BLaER1 treated with 17β-estradiol and CSF1 and Interleukin-3, amounts not matched to agents 10 nM and 100 nM (cell line): ENCODE results near the gene QSOX2.

Experiments used
- H3K27ac ChIP-seq, 11 experiments: shearing (Covaris generic); formaldehyde crosslinking; 2 replicates each; pipeline ENCODE4 v1.8.1; 2022
- H3K27me3 ChIP-seq, 11 experiments: shearing (Covaris generic); formaldehyde crosslinking; 2 replicates each; pipeline ENCODE4 v1.8.1; 2022
- H3K36me3 ChIP-seq, 11 experiments: shearing (Covaris generic); formaldehyde crosslinking; 2 replicates each; pipeline ENCODE4 v1.8.1; 2022
- H3K4me1 ChIP-seq, 10 experiments: shearing (Covaris generic); formaldehyde crosslinking; 2 replicates each; pipeline ENCODE4 v1.8.1; 2022
- H3K4me2 ChIP-seq, 11 experiments: shearing (Covaris generic); formaldehyde crosslinking; 2 replicates each; pipeline ENCODE4 v1.8.1; 2022
- H3K4me3 ChIP-seq, 10 experiments: shearing (Covaris generic); formaldehyde crosslinking; 2 replicates each; pipeline ENCODE4 v1.8.1; 2022
- H3K9ac ChIP-seq, 11 experiments: shearing (Covaris generic); formaldehyde crosslinking; 2 replicates each; pipeline ENCODE4 v1.8.1; 2022
- H3K9me3 ChIP-seq, 11 experiments: shearing (Covaris generic); formaldehyde crosslinking; replicated peaks in 1 of 11; 2 replicates each; pipeline ENCODE4 v1.8.1; 2022
- H4K20me1 ChIP-seq, 11 experiments: shearing (Covaris generic); formaldehyde crosslinking; 2 replicates each; pipeline ENCODE4 v1.8.1; 2022
- Cebpa-rat ChIP-seq, 11 experiments: shearing (Covaris generic); IDR thresholded peaks; 2 replicates each; pipeline ENCODE4 v1.8.1; 2022

Gene QSOX2

GRCh38 chr9:136223871-136224640 lies 21.6 kb downstream of the QSOX2 start:
- Histone ChIP-seq H3K4me2 (peak overlapping the region; percentile 87 to 98 (median 94)), H3K27ac (peak overlapping the region in 6 of 11 experiments; percentile 13 to 82 (median 70); a peak in 10 of 22 replicates), H3K36me3 (peaks cover 0 to 22% (median 14%) of the 10 kb centered on the region in 11 experiments; a peak in 9 of 22 replicates), H3K27me3 (peaks cover 0 to 35% (median 0%) of the 10 kb centered on the region in 11 experiments; a peak in 9 of 22 replicates), H3K9ac (peak overlapping the region in 7 of 11 experiments; percentile 5 to 74 (median 59); a peak in 11 of 22 replicates), H3K4me3 (peak overlapping the region in 5 of 10 experiments; percentile 6 to 57 (median 36); a peak in 8 of 20 replicates), H3K9me3 (no peaks in the 10 kb centered on the region), H3K4me1 (peaks cover 78 to 100% (median 100%) of the 10 kb centered on the region in 10 experiments), H4K20me1 (peaks cover 21 to 100% (median 100%) of the 10 kb centered on the region in 11 experiments; a peak in 21 of 22 replicates)
- TF ChIP-seq Cebpa-rat (IDR thresholded peaks at IDR 0.05) = no peak

GRCh38 chr9:136222906-136223285 lies 22.7 kb downstream of the QSOX2 start:
- Histone ChIP-seq H3K27ac (peak overlapping the region in 4 of 11 experiments; percentile 67 to 82 (median 76); a peak in 7 of 22 replicates), H3K4me2 (peak overlapping the region; percentile 87 to 98 (median 94)), H3K9me3 (no peaks in the 10 kb centered on the region), H3K9ac (peak overlapping the region in 3 of 11 experiments; percentile 71 to 74 (median 72); a peak in 7 of 22 replicates), H3K4me3 (peak overlapping the region in 3 of 10 experiments; percentile 27 to 57 (median 49); a peak in 5 of 20 replicates), H4K20me1 (peaks cover 21 to 100% (median 100%) of the 10 kb centered on the region in 11 experiments; a peak in 21 of 22 replicates), H3K36me3 (peaks cover 0 to 31% (median 23%) of the 10 kb centered on the region in 11 experiments; a peak in 15 of 22 replicates), H3K4me1 (peaks cover 74 to 100% (median 100%) of the 10 kb centered on the region in 10 experiments), H3K27me3 (peaks cover 0 to 46% (median 0%) of the 10 kb centered on the region in 11 experiments; a peak in 9 of 22 replicates)
- TF ChIP-seq Cebpa-rat (IDR thresholded peaks at IDR 0.05) = no peak

GRCh38 chr9:136222166-136222905 lies 23.3 kb downstream of the QSOX2 start:
- peaks cover 0 to 50% (median 0%) of the 10 kb centered on the region in 11 experiments; a peak in 9 of 22 replicates for H3K27me3 ChIP-seq
- peak overlapping the region in 3 of 10 experiments; percentile 27 to 57 (median 49); a peak in 4 of 20 replicates for H3K4me3 ChIP-seq
- H3K36me3 ChIP-seq = peaks cover 0 to 37% (median 24%) of the 10 kb centered on the region in 11 experiments; a peak in 15 of 22 replicates
- no peak for TF ChIP-seq Cebpa-rat (IDR thresholded peaks at IDR 0.05)
- peaks cover 69 to 100% (median 99%) of the 10 kb centered on the region in 10 experiments for H3K4me1 ChIP-seq
- H3K27ac ChIP-seq = peak overlapping the region in 4 of 11 experiments; percentile 23 to 82 (median 58); a peak in 6 of 22 replicates
- peak overlapping the region; percentile 87 to 98 (median 94); a peak in 20 of 22 replicates for H3K4me2 ChIP-seq
- peaks cover 21 to 100% (median 100%) of the 10 kb centered on the region in 11 experiments; a peak in 21 of 22 replicates for H4K20me1 ChIP-seq
- H3K9me3 ChIP-seq = no peaks in the 10 kb centered on the region
- H3K9ac ChIP-seq = peak overlapping the region in 2 of 11 experiments; percentile 51 to 72; a peak in 6 of 22 replicates

GRCh38 chr9:136220017-136220729 lies 25.4 kb downstream of the QSOX2 start:
- TF ChIP-seq Cebpa-rat (IDR thresholded peaks at IDR 0.05) = no peak
- Histone ChIP-seq H3K4me2 (peak overlapping the region; percentile 64 to 98 (median 93)), H3K9ac (peak overlapping the region in 4 of 11 experiments; percentile 1 to 53 (median 21); a peak in 7 of 22 replicates), H3K27ac (peak overlapping the region in 3 of 11 experiments; percentile 14 to 29 (median 27); a peak in 4 of 22 replicates), H3K27me3 (peaks cover 0 to 54% (median 0%) of the 10 kb centered on the region in 11 experiments; a peak in 9 of 22 replicates), H3K9me3 (no peaks in the 10 kb centered on the region), H3K4me3 (no peak overlapping the region), H3K36me3 (peaks cover 10 to 54% (median 44%) of the 10 kb centered on the region in 11 experiments; a peak in 21 of 22 replicates), H4K20me1 (peaks cover 21 to 100% (median 98%) of the 10 kb centered on the region in 11 experiments; a peak in 21 of 22 replicates), H3K4me1 (peaks cover 55 to 100% (median 97%) of the 10 kb centered on the region in 10 experiments)

- H3K36me3 ChIP-seq = peaks cover 18 to 63% (median 53%) of the 10 kb centered on the region in 11 experiments
- no peak overlapping the region for H3K4me3 ChIP-seq
Measured at GRCh38 chr9:136219276-136219675, 26.3 kb downstream of the QSOX2 start.

GRCh38 chr9:136218673-136219072 lies 26.9 kb downstream of the QSOX2 start:
- Histone ChIP-seq H3K4me3 (peak overlapping the region in 1 of 10 experiments; percentile 5; a peak in 1 of 20 replicates), H3K27me3 (peaks cover 0 to 51% (median 0%) of the 10 kb centered on the region in 11 experiments; a peak in 9 of 22 replicates), H3K9me3 (peaks cover 0 to 11% (median 8%) of the 10 kb centered on the region in 11 experiments; a peak in 10 of 22 replicates), H3K36me3 (peaks cover 23 to 69% (median 59%) of the 10 kb centered on the region in 11 experiments), H3K4me2 (peak overlapping the region; percentile 48 to 98 (median 93)), H3K9ac (peak overlapping the region in 4 of 11 experiments; percentile 21 to 58 (median 44); a peak in 6 of 22 replicates), H4K20me1 (peaks cover 21 to 100% (median 92%) of the 10 kb centered on the region in 11 experiments; a peak in 21 of 22 replicates), H3K27ac (peak overlapping the region in 1 of 11 experiments; percentile 27; a peak in 1 of 22 replicates), H3K4me1 (peaks cover 40 to 93% (median 82%) of the 10 kb centered on the region in 10 experiments)
- no peak for TF ChIP-seq Cebpa-rat (IDR thresholded peaks at IDR 0.05)

More at GRCh38 chr9:136219276-136219675, 26.3 kb downstream of the QSOX2 start:
- Histone ChIP-seq H3K4me2 (peak overlapping the region; percentile 48 to 98 (median 93); a peak in 21 of 22 replicates), H3K9me3 (peaks cover 0 to 6% (median 2%) of the 10 kb centered on the region in 11 experiments; a peak in 9 of 22 replicates), H3K27me3 (peaks cover 0 to 54% (median 0%) of the 10 kb centered on the region in 11 experiments; a peak in 9 of 22 replicates), H3K27ac (peak overlapping the region in 2 of 11 experiments; percentile 27 to 29; a peak in 2 of 22 replicates), H4K20me1 (peaks cover 21 to 100% (median 95%) of the 10 kb centered on the region in 11 experiments; a peak in 21 of 22 replicates), H3K9ac (peak overlapping the region in 4 of 11 experiments; percentile 21 to 53 (median 34); a peak in 4 of 22 replicates), H3K4me1 (peaks cover 46 to 99% (median 88%) of the 10 kb centered on the region in 10 experiments)
- TF ChIP-seq Cebpa-rat (IDR thresholded peaks at IDR 0.05) = no peak

GRCh38 chr9:136218271-136218670 lies 27.3 kb downstream of the QSOX2 start:
- H3K27me3 ChIP-seq = peaks cover 0 to 47% (median 0%) of the 10 kb centered on the region in 11 experiments; a peak in 9 of 22 replicates
- H3K4me3 ChIP-seq = peak overlapping the region in 1 of 10 experiments; percentile 5; a peak in 1 of 20 replicates
- peaks cover 0 to 11% (median 8%) of the 10 kb centered on the region in 11 experiments; a peak in 10 of 22 replicates for H3K9me3 ChIP-seq
- peak overlapping the region in 3 of 11 experiments; percentile 34 to 58 (median 53); a peak in 5 of 22 replicates for H3K9ac ChIP-seq
- peak overlapping the region; percentile 48 to 98 (median 93); a peak in 21 of 22 replicates for H3K4me2 ChIP-seq
- H4K20me1 ChIP-seq = peaks cover 21 to 100% (median 95%) of the 10 kb centered on the region in 11 experiments; a peak in 21 of 22 replicates
- H3K27ac ChIP-seq = peak overlapping the region in 1 of 11 experiments; percentile 27; a peak in 1 of 22 replicates
- H3K36me3 ChIP-seq = peaks cover 27 to 73% (median 63%) of the 10 kb centered on the region in 11 experiments
- H3K4me1 ChIP-seq = peaks cover 36 to 89% (median 78%) of the 10 kb centered on the region in 10 experiments
- no peak for TF ChIP-seq Cebpa-rat (IDR thresholded peaks at IDR 0.05)
